Skin epidermis (tissue), 12 donors: ENCODE measurements around the gene P2RY11.

Experiments
- H3K27ac ChIP-seq, 21 experiments: fragments of 200-600 bp; sonication (generic) in 11 of 21; one replicate each; pipeline ENCODE4 v1.5.0; 2020; ENCODE audit warnings: mild to moderate bottlenecking in 3 of 21, inconsistent platforms in 2 of 21, moderate library complexity in 2 of 21
- H3K4me3 ChIP-seq, 7 experiments: fragments of 200-600 bp; sonication (generic) in 2 of 7; one replicate each; pipeline ENCODE4 v1.5.0; 2020; ENCODE audit warnings: inconsistent platforms in 2 of 7, mild to moderate bottlenecking in 2 of 7, moderate library complexity in 1 of 7

The P2RY11 gene

DNA sequence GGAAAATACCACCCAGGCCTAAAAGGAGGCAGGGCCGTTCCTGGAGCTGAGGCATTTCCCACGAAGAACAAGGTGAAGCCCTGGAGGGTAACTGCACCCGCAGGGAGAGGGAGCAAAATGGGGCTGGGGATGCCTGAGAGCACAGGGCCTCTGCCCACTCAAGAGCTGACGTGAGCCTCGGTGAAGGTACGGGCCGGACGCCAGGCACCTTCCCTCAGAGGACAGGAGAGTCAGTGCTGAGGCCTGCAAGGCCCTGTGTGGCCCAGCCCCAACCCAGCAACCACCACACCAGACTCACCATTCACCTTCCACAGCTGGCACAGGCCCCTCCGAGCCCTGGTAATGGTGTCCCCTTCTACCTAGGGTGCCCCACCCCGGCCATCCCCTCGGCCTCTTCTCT, 47.0 kb downstream of the P2RY11 start:
- H3K27ac ChIP-seq, result no peak overlapping the region
- H3K4me3 ChIP-seq, result no peak overlapping the region

GRCh38 chr19:10159610-10160009, 48.1 kb downstream of the P2RY11 start:
- no peak overlapping the region for H3K27ac ChIP-seq
- no peak overlapping the region for H3K4me3 ChIP-seq

DNA sequence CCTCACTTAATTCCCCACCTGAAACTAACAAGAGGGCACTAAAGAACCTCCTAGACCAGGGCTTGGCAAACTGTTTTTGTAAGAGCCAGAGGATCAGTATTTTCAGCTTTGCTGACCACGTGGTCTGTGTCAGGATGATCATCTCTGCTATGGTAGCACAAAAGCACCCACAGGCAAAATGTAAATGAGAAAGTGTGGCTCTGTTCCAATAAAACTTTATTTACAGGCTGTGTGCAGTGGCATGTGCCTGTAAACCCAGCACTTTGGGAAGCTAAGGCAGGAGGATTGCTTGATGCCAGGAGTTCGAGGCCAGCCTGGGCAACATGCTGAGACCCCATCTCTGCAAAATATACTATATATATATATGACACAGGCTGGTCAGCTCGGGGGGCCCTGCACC, 52.0 kb downstream of the P2RY11 start:
- peak overlapping the region in 1 of 21 experiments; percentile 14 for H3K27ac ChIP-seq
- no peak overlapping the region for H3K4me3 ChIP-seq
